Measurements from ENCODE around the gene STK33. TPM values are rescaled to one million over a fixed set of nuclear protein-coding genes. Genes with fewer than 3 reads are reported as not detected.
A peak's percentile ranks its signal among the peaks of the same experiment; 100 is the strongest.

The STK33 gene
- total and polyA plus RNA-seq, 2 of the 13 experiments (the other 11 are each of a cell fraction or from before 2014, with no cell fraction given) = 2.7 to 12.6 TPM

DNA sequence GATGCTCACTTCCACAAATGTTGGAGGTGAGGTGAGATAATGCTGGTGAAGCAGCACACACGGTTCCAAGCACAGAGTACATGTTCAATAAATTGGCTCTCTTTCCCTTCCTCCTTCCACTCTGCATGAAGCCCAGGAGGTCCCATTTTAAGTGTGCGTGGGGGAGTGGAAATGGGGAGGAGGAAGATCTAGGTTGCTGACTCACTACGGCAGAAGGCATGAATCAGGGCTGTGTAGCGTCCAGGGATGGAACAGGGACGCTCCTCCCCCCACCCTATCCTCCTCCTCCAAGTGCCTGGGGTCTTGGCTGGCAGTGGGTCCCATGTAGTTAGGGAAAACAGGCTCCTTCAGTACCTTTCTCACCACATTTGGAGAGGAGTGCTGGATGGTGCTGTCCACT lies 44.3 kb upstream of the STK33 start:
- H2AFZ ChIP-seq (ENCODE audit: low read length) = no peak overlapping the region
- H3K4me1 ChIP-seq (ENCODE audit: insufficient read depth, low read length) = no peaks in the 10 kb centered on the region
- DNase-seq (ENCODE audit: low spot score) (no peak), FAIRE-seq (no peak), ATAC-seq (no peak)
- no peaks in the 10 kb centered on the region for H3K27me3 ChIP-seq (ENCODE audit: control insufficient read depth in 1 of 2, insufficient read depth in 2 of 2, low read length in 2 of 2)
- in situ Hi-C loops (cut with HindIII; ENCODE audit: extremely low pct_ligation_motif_present, low pct_unique_long_range_greater_than_20kb) = no loop called here
- POLR2A ChIA-PET = interaction anchor here (1.7 kb wide), 1 partner anchor 41 kb away, joined by 3 read pairs; no protein-coding TSS in a partner anchor
- no peak overlapping the region for H3K4me3 ChIP-seq (replicated peaks in 1 of 3; ENCODE audit: insufficient read depth in 1 of 3, low read depth in 2 of 3, low read length in 3 of 3)
- CTCF ChIA-PET (ENCODE audit: low intra/inter-chr PET ratio, low total read pairs) = no interaction called here
- H3K79me2 ChIP-seq (ENCODE audit: insufficient read depth, low read length) = no peaks in the 10 kb centered on the region
- no TSS peak for BruUV-seq (replicated peaks)
- H3K9me3 ChIP-seq (ENCODE audit: low read length) = no peaks in the 10 kb centered on the region
- H3K36me3 ChIP-seq (replicated peaks in 1 of 2; ENCODE audit: control insufficient read depth in 1 of 2, insufficient read depth in 2 of 2, low read length in 2 of 2) = peaks cover 30 to 40% of the 10 kb centered on the region in 2 experiments
- intact Hi-C loops (cut with micrococcal nuclease; ENCODE audit: unreplicated experiment) = no loop called here
- 94% methylated on average over 5 of the region's 5 CpGs for WGBS (ENCODE audit: low lambda C conversion rate)
- H3K9ac ChIP-seq (ENCODE audit: insufficient read depth, low read depth, low read length) = no peak overlapping the region
- H3K4me2 ChIP-seq (ENCODE audit: low read depth, low read length) = no peak overlapping the region
- no peaks in the 10 kb centered on the region for H4K20me1 ChIP-seq (ENCODE audit: insufficient read depth, low read length)
- no peak overlapping the region for H3K27ac ChIP-seq (ENCODE audit: extremely low read length, insufficient read depth, low read length)
- TF ChIP-seq NONO (IDR thresholded peaks at IDR 0.05) = no peak
- TF ChIP-seq NONO (CRISPR knock-in tag; conservative IDR thresholded peaks at IDR 0.05) = no peak
- TF ChIP-seq ZFP36L2 (CRISPR knock-in tag; IDR thresholded peaks at IDR 0.05) = no peak
- no peak for TF ChIP-seq HMG20A (CRISPR knock-in tag; IDR thresholded peaks at IDR 0.05; ENCODE audit: borderline replicate concordance)

DNA sequence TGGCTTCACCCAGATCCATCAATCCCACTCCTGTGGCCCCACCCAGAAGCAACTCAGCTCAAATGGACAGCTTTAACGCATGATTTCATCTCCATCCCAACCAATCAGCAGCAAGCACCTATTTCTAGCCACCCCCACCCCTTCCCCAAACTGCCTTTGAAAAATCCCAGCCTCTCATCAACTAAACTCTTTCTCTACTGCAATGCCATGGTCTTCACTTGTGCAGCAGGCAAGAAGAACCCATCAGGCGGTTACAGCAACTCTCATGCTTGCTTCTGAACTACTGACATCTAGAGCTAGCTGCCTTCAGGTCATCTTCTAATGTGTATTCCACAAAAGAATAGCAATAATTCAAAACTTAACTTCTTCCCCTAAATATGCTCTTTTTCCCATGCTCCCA lies 42.1 kb upstream of the STK33 start:
- BruUV-seq (replicated peaks) = no TSS peak
- FAIRE-seq = no peak

More for the DNA sequence above, 42.1 kb upstream of the STK33 start:
- no peak for ATAC-seq
- ChIA-PET POLR2A (no interaction called here), CTCF (ENCODE audit: low intra/inter-chr PET ratio, low total read pairs) (no interaction called here)
- Histone ChIP-seq H3K27ac (ENCODE audit: extremely low read length, insufficient read depth, low read length) (no peak overlapping the region), H3K9ac (ENCODE audit: insufficient read depth, low read depth, low read length) (no peak overlapping the region), H2AFZ (ENCODE audit: low read length) (no peak overlapping the region), H3K27me3 (ENCODE audit: control insufficient read depth in 1 of 2, insufficient read depth in 2 of 2, low read length in 2 of 2) (no peaks in the 10 kb centered on the region), H3K79me2 (ENCODE audit: insufficient read depth, low read length) (no peaks in the 10 kb centered on the region), H4K20me1 (ENCODE audit: insufficient read depth, low read length) (no peaks in the 10 kb centered on the region), H3K4me2 (ENCODE audit: low read depth, low read length) (no peak overlapping the region), H3K4me1 (ENCODE audit: insufficient read depth, low read length) (no peaks in the 10 kb centered on the region), H3K36me3 (replicated peaks in 1 of 2; ENCODE audit: control insufficient read depth in 1 of 2, insufficient read depth in 2 of 2, low read length in 2 of 2) (peaks cover 21 to 40% of the 10 kb centered on the region in 2 experiments), H3K9me3 (ENCODE audit: low read length) (no peaks in the 10 kb centered on the region), H3K4me3 (replicated peaks in 1 of 3; ENCODE audit: insufficient read depth in 1 of 3, low read depth in 2 of 3, low read length in 3 of 3) (no peak overlapping the region)
- TF ChIP-seq, protein P1, sequence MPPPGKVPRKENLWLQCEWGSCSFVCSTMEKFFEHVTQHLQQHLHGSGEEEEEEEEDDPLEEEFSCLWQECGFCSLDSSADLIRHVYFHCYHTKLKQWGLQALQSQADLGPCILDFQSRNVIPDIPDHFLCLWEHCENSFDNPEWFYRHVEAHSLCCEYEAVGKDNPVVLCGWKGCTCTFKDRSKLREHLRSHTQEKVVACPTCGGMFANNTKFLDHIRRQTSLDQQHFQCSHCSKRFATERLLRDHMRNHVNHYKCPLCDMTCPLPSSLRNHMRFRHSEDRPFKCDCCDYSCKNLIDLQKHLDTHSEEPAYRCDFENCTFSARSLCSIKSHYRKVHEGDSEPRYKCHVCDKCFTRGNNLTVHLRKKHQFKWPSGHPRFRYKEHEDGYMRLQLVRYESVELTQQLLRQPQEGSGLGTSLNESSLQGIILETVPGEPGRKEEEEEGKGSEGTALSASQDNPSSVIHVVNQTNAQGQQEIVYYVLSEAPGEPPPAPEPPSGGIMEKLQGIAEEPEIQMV (CRISPR knock-in tag; IDR thresholded peaks at IDR 0.05; ENCODE audit: low read depth) = no peak
- peak; percentile 92; the same call in 1 of the 2 replicates for TF ChIP-seq ZNF44 (CRISPR knock-in tag; IDR thresholded peaks at IDR 0.05)
- intact Hi-C loops (cut with micrococcal nuclease; ENCODE audit: unreplicated experiment) (no loop called here), in situ Hi-C loops (cut with HindIII; ENCODE audit: extremely low pct_ligation_motif_present, low pct_unique_long_range_greater_than_20kb) (no loop called here)
- DNase-seq (ENCODE audit: low spot score) = no peak
- WGBS (ENCODE audit: low lambda C conversion rate) = 97% methylated on average over 2 of the region's 2 CpGs
